BJ (cell line): ENCODE measurements around the gene SLC22A16. TPM values are rescaled to one million over a fixed set of nuclear protein-coding genes. Genes with fewer than 3 reads are reported as not detected.

Experiments used
- CTCF ChIA-PET: fragments of 350-600 bp; formaldehyde crosslinking; extraction: SDS; loops from one replicate; lab custom pipeline; 2021; ENCODE audit warnings: antibody characterized with exemption, inconsistent platforms; lab: Yijun Ruan, JAX
- POLR2A ChIA-PET: fragments of 300-600 bp; sonication (Branson Sonifier 250); formaldehyde crosslinking; extraction: SDS; loops from one replicate; lab custom pipeline; 2021; ENCODE audit warnings: antibody characterized with exemption; lab: Charles Lee
- DNase-seq: peaks from one replicate; pipeline ENCODE4 v3.0.0-alpha.2; 2011; ENCODE audit warnings: low read depth
- H3K27me3 ChIP-seq: 2 replicates; pipeline ENCODE4 v1.6.0; 2011; ENCODE audit warnings: low read length; ENCODE audit not compliant: control insufficient read depth, insufficient read depth
- H3K36me3 ChIP-seq: 2 replicates; pipeline ENCODE4 v1.5.1; 2011; ENCODE audit warnings: low read length; ENCODE audit not compliant: control insufficient read depth, insufficient read depth
- H3K4me3 ChIP-seq: 2 replicates; pipeline ENCODE4 v1.5.1; 2011; ENCODE audit warnings: low read depth, mild to moderate bottlenecking, control low read depth, low read length
- polyA plus RNA-seq: library from polyadenylated mRNA; depleted of rRNA; stranded (reverse); fragments of >200 nt; gene quantifications from 2 replicates; pipeline ENCODE4 v1.2.3, GENCODE V29; 2011
- TF ChIP-seq, protein P1 (sequence below): IDR thresholded peaks from 2 replicates; pipeline ENCODE4 v1.5.1; 2011; ENCODE audit warnings: low read depth, mild to moderate bottlenecking, control low read depth, inconsistent platforms, low read length, moderate library complexity; ENCODE audit not compliant: insufficient read depth

The SLC22A16 gene
- polyA plus RNA-seq, 1 experiment, result not detected

DNA sequence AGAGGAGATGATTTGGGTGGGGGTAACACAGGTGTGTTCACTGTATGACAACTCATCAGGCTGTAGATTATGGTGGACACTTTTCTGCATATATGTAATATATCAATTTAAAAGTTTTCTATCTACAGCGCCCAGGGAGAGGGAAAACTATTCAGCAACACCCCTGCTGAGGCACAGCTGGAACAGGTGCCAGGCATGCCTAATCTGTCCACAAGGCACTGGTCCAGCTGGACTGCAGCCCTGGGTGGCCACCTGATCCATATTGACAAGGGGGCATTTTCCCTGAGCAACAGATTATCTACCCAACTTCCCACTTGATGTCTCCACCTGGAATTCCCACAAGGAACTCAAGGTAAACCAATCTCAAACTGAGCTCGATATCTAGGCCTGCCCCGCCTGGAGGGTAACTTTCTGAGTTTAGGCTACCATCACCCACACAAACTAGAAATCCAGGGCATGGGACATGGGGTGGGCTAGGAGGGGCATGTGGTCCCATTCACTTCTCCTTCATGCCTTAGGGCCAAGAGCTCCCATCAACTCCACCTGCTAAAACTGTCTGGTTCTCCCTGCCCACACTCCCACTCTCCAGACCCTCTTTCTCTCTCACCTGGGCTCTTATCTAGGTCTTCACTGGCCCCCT is 4.6 kb downstream of the SLC22A16 start:
- ChIA-PET POLR2A (no interaction called here), CTCF (interaction anchor here (0.9 kb wide), 2 partner anchors 8 to 12 kb away, joined by 3 read pairs; no protein-coding TSS in a partner anchor)
- Histone ChIP-seq H3K4me3 (no peak overlapping the region), H3K36me3 (no peaks in the 10 kb centered on the region), H3K27me3 (peaks cover 20% of the 10 kb centered on the region)
- TF ChIP-seq, protein P1, sequence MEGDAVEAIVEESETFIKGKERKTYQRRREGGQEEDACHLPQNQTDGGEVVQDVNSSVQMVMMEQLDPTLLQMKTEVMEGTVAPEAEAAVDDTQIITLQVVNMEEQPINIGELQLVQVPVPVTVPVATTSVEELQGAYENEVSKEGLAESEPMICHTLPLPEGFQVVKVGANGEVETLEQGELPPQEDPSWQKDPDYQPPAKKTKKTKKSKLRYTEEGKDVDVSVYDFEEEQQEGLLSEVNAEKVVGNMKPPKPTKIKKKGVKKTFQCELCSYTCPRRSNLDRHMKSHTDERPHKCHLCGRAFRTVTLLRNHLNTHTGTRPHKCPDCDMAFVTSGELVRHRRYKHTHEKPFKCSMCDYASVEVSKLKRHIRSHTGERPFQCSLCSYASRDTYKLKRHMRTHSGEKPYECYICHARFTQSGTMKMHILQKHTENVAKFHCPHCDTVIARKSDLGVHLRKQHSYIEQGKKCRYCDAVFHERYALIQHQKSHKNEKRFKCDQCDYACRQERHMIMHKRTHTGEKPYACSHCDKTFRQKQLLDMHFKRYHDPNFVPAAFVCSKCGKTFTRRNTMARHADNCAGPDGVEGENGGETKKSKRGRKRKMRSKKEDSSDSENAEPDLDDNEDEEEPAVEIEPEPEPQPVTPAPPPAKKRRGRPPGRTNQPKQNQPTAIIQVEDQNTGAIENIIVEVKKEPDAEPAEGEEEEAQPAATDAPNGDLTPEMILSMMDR, result no peak
- DNase-seq, result no peak

DNA sequence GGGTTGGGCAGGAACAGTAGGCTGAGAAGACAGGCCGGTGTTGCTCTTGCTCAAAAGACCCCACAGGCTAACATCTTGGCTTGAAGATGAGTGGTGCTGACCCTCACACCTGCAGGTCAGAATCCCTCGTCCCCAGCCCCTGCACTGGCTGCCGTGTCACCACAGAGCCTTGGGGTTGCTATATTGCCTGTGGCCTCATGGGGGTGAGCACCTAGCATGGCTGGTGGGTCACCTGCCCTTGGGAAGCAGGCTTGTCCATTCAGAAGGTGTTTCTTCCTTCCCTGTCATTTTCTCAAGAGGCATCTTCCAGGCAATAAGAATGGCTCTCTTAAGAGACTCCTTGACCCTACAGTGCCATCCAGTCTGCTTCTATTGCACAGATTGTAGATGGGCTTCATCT is 7.7 kb downstream of the SLC22A16 start:
- Histone ChIP-seq H3K36me3 (no peaks in the 10 kb centered on the region), H3K4me3 (no peak overlapping the region), H3K27me3 (peaks cover 7% of the 10 kb centered on the region)
- no peak for DNase-seq
- ChIA-PET POLR2A (no interaction called here), CTCF (no interaction called here)
- TF ChIP-seq, protein P1, result no peak

DNA sequence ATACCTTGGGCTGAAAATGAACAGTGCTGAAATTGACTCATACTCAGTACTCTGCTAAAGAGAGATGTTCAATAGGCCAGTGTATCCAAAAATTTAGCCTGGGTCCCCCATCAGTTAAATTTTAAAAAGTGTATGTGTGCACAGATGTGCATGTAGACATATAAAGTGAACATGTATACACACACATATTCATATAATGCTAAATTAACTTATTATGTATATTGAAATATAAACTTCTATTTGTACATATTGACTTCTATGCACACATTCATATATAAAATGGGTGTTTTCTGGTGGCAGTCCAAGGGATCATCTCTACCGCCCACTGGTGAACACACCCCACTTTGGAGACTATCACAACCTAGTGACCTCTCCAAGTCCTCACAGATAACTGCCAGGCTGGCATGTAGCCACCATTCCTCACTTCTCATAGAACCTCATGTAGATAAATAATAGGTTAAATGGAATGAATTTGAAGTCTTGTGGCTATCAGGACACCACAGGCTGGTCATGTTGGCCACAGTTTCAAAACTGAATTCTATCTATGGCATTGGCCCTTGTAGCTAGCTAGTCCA is 8.8 kb downstream of the SLC22A16 start:
- Histone ChIP-seq H3K4me3 (no peak overlapping the region), H3K27me3 (peaks cover 6% of the 10 kb centered on the region), H3K36me3 (no peaks in the 10 kb centered on the region)
- POLR2A ChIA-PET, result no interaction called here
- TF ChIP-seq, protein P1, result no peak
- CTCF ChIA-PET, result no interaction called here
- no peak for DNase-seq

DNA sequence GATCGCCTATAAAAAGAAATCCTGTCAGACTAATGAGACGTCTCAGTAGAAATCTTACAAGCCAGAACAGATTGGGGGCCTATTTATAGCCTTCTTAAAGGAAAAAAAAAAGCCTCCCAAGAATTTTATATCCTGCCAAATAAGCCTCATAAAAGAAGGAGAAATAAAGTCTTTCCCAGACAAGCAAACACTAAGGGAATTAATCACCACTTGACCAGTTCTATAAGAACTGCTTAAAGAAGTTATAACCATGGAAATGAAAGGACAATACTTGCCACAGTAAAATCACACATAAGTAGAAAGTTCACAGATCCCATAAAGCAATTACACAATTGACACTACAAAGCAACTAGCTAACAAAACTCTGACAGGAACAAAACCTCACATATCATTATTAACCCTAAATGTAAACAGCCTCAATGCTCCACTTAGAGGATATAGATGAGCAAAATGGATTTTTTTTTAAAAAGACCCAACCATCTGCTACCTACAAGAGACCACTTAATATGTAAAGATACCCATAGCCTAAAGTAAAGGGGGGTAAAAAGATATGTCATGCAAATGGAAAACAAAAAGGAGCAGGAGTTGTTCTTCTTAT is 13.4 kb downstream of the SLC22A16 start:
- Histone ChIP-seq H3K4me3 (no peak overlapping the region), H3K27me3 (peaks cover 3% of the 10 kb centered on the region; the same call in 1 of the 2 replicates), H3K36me3 (no peaks in the 10 kb centered on the region)
- TF ChIP-seq, protein P1, result no peak
- ChIA-PET POLR2A (no interaction called here), CTCF (no interaction called here)
- DNase-seq, result no peak

DNA sequence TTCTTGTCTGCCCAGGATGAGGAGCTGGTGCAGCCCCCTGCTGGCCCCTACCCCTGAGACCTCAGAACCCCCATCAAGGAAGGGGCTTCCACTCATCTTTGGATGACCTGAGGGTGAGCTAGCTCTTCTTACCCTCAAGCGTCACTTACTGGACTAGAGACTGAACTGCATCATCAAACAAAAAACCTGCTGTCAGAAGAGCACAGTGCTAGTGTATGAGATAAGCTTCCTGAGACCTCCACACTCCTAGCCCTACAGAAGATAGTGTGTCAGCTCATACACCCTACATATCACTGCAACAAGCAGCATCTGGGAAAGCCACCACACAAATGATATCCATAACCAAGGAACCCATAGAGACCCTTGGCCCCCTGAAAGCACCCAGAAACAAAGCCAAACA is 15.0 kb downstream of the SLC22A16 start:
- POLR2A ChIA-PET, result no interaction called here
- H3K4me3 ChIP-seq, result no peak overlapping the region

More for the DNA sequence above, 15.0 kb downstream of the SLC22A16 start:
- peaks cover 1% of the 10 kb centered on the region; the same call in 1 of the 2 replicates for H3K27me3 ChIP-seq
- TF ChIP-seq, protein P1, result no peak
- DNase-seq, result no peak
- H3K36me3 ChIP-seq, result no peaks in the 10 kb centered on the region
- CTCF ChIA-PET, result no interaction called here
